ENCODE results near the gene IL1A. TPM values are rescaled to one million over a fixed set of nuclear protein-coding genes. Genes with fewer than 3 reads are reported as not detected.

IL1A gene
- total RNA-seq, 1 experiment from 2014 or later, result not detected

DNA sequence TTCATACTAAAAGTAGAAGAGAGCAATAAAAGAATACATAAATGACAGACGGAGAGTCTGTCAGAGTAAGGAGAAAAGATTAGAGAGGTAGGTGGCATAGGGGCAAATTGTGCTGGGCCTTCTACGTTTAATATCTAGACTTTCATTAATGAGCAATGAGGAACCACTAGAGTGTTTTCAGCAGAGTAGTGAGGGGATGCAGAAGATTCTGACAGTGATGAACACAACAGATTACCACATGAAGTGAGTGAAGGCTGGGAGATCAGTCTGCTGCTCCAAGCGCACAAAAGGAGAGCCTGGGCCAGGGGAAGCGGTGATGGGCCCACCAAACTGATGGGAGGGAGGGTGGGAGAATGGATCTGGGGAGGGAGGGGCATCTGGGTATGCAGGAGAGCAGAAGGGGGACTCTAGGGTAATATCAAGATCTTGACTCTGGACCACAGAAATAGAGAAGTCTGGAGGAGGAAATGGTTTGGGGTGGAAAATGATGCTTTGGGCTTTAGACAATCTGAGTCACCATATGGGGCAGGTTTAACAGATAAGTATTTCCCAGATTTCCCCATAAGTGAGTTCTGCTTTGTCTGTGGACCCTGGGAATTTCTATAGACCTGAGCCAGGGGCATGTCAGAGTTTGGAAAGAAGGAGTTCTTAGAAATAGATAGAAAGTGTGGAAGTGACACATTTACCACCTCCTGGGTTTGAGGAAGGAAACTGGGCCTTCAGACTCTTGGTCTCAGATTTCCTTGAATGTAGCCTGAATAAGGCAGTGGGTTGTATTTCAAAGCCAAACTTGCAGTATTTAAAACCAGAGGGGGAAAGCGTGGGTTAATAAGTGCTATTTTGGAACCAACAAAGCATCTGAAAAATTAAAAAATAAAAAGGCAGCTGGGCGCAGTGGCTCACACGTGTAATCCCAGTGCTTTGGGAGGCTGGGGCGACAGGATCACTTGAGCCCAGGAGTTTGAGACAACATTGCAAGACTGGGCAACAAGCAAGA lies 15.0 kb upstream of the IL1A start:
- no peak for DNase-seq (ENCODE audit: low read depth, low spot score)
- in situ Hi-C loops (cut with HindIII; ENCODE audit: low pct_unique_long_range_greater_than_20kb, low sequenced_read_pairs), result no loop called here

DNA sequence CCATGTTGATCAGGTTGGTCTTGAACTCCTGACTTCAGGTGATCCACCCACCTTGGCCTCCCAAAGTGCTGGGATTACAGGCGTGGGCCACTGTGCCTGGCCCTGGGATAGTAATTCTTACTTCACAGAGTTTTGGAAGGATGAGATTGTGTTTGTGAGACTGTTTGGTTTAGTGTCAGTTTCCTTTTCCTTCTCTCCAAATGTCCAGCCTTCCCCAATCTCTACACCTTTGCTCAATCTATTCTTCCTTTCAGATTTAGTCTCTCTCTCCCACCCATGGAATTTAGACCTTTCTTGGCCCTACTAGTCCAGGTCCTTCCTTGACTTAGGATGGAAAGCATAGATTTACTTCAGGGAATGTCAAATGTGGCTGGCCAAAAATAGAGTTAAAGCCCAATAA lies 12.2 kb upstream of the IL1A start:
- DNase-seq (ENCODE audit: low read depth, low spot score), result no peak
- in situ Hi-C loops (cut with HindIII; ENCODE audit: low pct_unique_long_range_greater_than_20kb, low sequenced_read_pairs), result no loop called here

DNA sequence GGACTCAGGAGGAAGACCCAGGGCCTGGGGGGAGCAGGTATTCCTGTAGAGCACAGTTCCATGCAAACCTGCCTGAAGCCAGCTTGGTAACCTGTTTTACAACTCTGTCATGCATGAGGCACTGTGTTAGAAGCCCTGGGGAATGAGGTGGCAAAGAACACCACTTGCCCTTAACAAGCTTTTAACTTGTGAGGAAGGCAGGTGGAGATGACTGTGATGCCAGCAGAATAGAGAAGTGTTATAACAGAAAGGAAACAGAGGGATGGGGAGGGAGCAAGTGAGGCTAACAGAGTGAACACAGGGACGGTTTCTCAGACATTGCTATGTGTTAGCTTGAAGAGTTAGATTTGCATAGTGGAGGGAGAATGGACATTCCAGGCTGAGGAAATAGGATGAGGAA lies 11.5 kb upstream of the IL1A start:
- in situ Hi-C loops (cut with HindIII; ENCODE audit: low pct_unique_long_range_greater_than_20kb, low sequenced_read_pairs), result no loop called here
- DNase-seq (ENCODE audit: low read depth, low spot score), result no peak

DNA sequence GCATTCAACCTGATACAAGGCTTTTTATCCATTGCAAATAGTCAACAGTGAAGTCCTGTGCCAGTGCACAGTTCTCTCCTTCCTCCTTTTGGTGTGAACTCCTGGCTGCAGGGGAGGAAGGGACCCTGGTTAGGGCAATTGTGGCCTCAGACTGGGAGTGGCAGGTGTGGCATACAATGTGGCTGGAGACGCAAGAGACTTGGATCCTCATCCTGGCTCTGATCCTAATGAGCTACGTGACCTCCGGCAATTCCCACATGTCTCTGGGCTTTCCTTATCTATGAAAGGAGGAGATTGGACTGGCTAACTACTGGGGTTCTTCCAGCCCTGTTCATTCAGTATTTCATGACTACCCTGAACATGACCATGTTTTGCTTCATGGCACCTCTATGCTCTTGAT lies 10.5 kb upstream of the IL1A start:
- in situ Hi-C loops (cut with HindIII; ENCODE audit: low pct_unique_long_range_greater_than_20kb, low sequenced_read_pairs), result no loop called here

DNA sequence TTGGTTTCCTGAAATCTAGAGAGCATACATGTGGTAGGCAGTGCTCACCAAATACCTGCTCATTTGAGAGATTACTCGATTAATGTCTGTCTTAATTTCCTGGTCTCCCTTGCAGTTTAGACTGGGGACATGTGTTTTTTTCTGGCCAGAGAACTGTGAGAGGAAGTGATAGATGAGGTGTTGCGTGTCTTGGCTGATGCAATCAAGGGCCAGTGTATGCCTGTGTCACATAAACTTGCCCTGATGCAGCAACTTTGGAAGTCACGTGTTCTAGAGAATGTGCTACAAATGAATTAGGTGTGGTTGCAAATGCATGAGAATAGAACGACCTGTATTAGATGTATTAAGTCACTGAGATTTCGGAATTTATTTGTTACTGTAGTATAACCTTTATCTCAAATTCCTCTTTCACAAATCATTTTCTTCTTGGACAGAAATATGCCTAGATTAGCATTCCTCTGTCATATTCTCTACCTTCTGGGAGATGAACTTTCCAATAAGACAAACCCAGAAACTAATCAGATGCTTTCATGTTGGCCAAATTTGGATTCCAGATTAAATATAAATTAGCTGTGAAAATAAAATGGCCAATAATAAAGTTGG lies 9.9 kb upstream of the IL1A start:
- DNase-seq (ENCODE audit: low read depth, low spot score), result peak; percentile 26
- in situ Hi-C loops (cut with HindIII; ENCODE audit: low pct_unique_long_range_greater_than_20kb, low sequenced_read_pairs), result no loop called here

More for the DNA sequence above, 10.5 kb upstream of the IL1A start:
- DNase-seq (ENCODE audit: low read depth, low spot score), result no peak

DNA sequence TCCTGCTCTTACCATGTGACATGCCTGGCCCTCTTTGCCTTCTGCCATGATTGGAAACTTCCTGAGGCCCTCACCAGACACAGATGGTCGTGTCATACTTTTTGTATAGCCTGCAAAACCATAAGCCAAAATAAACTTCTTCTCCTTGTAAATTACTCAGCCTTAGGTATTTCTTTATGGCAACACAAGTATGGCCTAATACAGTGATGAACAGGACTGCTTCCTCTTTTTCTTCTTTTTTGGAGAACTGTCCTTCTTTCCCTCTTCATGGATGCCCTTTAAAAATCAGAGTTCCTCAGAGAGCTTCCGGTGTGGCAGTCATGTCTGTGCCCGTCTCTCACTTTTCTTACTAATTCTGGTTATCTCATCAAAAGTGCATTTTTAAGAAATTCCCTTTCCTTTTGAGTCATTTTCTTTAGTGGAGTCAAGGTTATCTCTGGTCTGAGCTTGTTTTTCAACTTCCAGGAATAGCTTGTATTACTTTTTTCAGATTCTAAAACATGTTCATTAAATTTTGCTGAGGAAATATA lies 9.2 kb upstream of the IL1A start:
- in situ Hi-C loops (cut with HindIII; ENCODE audit: low pct_unique_long_range_greater_than_20kb, low sequenced_read_pairs), result no loop called here
- no peak for DNase-seq (ENCODE audit: low read depth, low spot score)

DNA sequence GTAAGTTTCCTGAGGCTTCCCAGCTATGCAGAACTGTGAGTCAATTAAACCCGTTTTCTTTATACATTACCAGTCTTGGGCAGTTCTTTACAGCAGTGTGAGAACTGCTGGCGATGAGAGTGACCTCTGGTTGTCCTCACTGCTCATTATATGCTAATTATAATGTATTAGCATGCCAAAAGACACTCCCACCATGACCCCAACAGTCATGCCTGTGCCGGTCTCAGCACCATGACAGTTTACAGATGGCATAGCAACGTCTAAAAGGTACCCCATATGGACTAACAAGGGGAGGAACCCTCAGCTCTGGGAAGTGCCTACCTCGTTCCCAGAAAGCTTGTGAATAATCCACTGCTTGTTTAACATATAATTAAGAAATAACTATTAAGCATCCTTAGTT lies 8.1 kb upstream of the IL1A start:
- in situ Hi-C loops (cut with HindIII; ENCODE audit: low pct_unique_long_range_greater_than_20kb, low sequenced_read_pairs), result no loop called here
- DNase-seq (ENCODE audit: low read depth, low spot score), result no peak

DNA sequence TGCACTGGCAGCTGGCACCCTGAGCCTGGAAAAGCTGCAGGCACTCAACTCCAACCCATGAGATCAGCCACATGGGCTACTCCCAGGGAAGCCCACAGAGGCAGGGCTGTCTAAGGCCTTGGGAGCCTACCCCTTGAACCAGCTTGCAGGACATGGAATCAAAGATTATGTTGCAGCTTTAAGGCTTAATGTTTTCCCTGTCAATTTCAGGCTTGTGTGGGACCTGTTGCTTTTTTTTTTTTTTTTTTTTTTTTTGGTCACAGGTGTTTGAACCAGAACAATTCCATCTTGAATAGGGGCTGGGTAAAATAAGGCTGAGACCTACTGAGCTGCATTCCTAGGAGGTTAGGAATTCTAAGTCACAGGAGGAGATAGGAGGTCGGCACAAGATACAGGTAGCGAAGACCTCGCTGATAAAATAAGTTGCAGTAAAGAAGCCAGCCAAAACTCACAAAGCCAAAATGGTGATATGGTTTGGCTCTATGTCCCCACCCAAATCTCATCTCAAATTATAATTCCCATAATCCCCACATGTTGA lies 7.5 kb upstream of the IL1A start:
- DNase-seq (ENCODE audit: low read depth, low spot score), result no peak
- in situ Hi-C loops (cut with HindIII; ENCODE audit: low pct_unique_long_range_greater_than_20kb, low sequenced_read_pairs), result no loop called here

DNA sequence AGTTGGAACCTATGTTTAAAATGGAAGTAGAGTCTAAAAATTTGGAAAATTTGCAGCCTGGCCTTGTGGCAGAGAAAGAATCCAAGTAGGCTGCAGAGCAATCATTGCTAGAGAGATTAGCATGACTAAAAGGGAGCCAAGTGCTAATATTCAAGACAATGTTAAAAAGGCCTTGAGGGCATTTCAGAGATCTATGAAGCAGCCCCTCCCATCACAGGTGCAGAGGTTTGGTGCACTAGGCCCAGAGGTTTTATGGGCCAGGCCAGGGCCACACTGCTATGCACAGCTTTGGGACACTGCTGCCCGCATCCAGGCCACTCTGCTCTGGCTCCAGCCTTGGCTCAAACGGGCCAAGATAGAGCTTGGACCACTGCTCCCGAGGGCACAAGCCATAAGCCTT lies 6.7 kb upstream of the IL1A start:
- in situ Hi-C loops (cut with HindIII; ENCODE audit: low pct_unique_long_range_greater_than_20kb, low sequenced_read_pairs), result no loop called here
- DNase-seq (ENCODE audit: low read depth, low spot score), result no peak

DNA sequence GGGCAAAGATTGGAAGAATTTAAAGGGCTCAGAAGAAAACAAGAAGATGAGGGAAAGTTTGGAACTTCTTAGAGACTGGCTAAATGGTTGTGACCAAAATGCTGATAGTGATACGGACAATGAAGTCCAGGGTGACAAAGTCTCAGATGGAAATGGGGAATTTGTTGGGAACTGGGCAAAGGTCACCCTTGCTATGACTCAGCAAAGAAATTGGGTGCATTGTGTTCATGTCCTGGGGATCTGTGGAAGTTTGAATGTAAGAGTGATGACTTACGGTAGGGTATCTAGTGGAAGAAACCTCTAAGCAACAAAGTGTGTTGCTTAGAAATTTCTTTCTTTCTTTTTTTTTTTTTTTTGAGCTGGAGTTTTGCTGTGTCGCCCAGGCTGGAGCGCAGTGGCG lies 6.0 kb upstream of the IL1A start:
- in situ Hi-C loops (cut with HindIII; ENCODE audit: low pct_unique_long_range_greater_than_20kb, low sequenced_read_pairs), result no loop called here
- DNase-seq (ENCODE audit: low read depth, low spot score), result no peak

DNA sequence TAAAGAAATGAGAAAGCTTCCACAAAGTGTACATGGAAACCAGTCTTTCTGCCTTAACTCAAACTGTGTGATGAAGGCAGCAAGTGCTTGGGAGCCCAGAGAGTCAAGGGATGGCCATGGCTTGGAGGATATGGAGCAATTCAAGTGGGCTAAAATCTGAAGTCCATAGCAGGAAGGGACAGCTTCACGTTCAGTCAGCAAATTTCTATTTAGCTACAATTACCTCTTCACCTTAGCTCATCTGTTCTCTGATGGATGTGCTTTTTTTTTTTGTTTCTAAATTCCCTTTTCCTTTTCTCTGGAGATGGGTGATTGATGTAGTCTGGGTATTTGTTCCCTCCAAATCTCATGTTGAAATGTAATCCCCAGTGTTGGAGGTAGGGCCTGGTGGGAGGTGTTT lies 4.9 kb upstream of the IL1A start:
- in situ Hi-C loops (cut with HindIII; ENCODE audit: low pct_unique_long_range_greater_than_20kb, low sequenced_read_pairs), result no loop called here
- no peak for DNase-seq (ENCODE audit: low read depth, low spot score)

DNA sequence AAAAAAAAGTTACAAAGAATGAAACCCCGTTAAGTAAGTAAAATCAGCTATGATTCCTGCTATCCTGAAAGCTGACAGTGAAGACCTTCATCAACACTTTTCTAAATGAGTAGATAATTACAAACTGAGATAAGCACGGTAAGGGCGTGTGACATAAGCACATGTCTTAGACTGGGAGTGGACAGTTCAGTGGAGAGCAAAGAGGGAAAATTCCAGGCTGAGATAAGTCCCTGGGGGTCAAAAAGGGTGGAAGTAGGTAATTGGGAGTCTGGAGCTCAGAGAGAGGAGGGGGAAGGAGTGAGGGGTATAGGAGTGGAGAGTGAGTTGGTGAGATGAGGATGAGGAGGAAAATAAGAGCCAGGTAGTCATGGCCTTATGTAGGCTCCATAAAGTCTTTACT lies 4.4 kb upstream of the IL1A start:
- in situ Hi-C loops (cut with HindIII; ENCODE audit: low pct_unique_long_range_greater_than_20kb, low sequenced_read_pairs), result no loop called here
- no peak for DNase-seq (ENCODE audit: low read depth, low spot score)

DNA sequence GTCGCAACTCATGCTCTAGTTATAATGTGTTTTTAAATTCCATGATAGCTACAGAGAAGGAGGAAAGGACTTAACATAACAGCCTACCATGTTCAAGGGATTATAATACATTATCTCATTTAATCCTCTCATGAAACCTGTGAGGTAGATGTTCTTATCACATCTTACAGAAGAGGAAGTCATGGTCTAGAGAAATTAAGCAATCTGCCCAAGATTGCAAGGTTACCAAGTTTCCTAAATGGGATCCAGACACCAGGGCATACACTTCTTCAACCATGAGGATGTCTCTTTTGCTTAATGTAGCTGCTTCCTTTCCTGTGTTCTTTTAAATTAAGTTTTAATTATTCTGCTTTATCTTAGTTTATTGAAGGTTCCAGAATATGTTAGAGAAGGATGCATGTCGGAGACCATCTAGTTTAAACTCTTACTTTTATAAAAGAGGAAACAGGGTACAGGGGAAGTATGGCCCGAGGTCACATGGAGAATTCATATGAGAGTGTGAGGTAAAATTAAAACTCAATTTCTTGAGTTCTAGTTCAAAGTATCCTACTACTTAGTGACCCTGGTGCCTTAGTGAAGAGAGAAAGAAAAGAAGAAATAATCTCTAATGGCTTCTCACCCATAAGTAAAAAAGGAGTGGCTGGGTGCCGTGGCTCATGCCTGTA lies 3.6 kb upstream of the IL1A start:
- in situ Hi-C loops (cut with HindIII; ENCODE audit: low pct_unique_long_range_greater_than_20kb, low sequenced_read_pairs), result no loop called here
- no peak for DNase-seq (ENCODE audit: low read depth, low spot score)

DNA sequence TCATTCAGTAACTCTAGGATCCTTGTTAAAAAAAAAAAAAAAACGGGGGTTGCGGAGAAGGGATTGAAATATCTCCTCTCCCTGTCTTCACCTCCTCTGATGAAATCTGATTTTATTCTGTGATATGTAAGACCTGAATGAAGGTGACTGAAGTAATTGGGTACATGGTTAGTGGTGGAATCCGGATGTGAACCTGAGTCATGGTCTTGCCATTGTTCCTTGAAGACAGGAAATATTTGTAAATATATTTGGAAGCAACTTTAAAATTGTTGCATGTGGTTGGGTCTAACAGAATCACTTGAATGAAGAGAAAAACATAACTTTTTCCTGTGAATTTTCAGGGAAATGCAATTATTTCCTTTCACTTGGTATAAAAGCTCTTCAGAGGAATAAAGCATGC lies 3.0 kb upstream of the IL1A start:
- no peak for DNase-seq (ENCODE audit: low read depth, low spot score)
- in situ Hi-C loops (cut with HindIII; ENCODE audit: low pct_unique_long_range_greater_than_20kb, low sequenced_read_pairs), result no loop called here

DNA sequence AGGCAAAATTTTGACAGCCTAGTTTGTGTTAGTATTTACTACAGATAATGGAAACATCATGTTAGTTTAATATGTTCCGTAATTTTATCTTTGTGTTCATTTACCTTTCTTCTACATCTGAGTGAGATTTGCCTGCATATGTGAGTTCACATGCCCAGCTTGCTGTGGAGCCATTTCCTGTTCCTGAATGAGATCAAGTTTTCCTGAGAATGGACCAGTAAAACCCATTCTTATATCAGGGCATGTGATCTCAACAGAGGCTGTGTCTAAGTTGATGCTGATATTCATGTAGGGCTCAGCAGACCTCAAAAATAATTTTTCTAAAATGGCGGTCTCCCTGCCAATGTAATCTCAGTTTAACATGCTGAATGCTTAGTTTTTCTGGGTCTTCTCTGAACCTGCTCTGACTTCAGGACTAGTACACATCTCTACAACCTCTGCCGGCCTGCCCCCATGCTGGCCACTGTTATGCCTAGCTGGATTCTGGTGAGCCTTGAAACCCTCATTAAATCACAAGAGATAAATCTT lies 1.0 kb downstream of the IL1A start:
- in situ Hi-C loops (cut with HindIII; ENCODE audit: low pct_unique_long_range_greater_than_20kb, low sequenced_read_pairs), result no loop called here
- DNase-seq (ENCODE audit: low read depth, low spot score), result no peak

DNA sequence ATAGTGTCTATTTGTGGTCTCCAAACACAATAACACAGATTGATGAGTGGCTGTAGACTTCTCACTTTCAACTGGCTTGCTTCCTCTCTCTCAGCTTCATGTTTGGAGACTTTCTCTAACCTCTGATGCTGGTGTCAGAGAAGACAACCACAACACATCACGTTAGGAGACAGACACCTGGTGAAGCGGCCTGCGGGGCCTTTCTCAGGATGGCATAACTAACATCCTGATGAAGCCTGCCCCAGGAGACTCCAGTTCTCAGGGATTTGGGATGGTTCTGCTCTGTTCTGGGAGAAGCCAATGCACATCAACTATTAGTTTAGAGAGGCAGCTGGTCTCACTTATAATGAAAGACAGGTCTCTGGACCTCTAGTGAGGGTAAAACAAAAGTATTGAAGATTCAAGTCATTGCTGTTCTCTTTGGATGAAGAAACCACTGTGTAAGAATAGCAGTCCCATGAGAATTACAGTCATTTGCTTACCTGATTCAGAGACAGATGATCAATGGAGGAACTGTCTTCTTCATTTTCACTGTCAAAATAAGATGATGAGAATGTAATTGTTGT lies 2.0 kb downstream of the IL1A start:
- in situ Hi-C loops (cut with HindIII; ENCODE audit: low pct_unique_long_range_greater_than_20kb, low sequenced_read_pairs), result no loop called here

DNA sequence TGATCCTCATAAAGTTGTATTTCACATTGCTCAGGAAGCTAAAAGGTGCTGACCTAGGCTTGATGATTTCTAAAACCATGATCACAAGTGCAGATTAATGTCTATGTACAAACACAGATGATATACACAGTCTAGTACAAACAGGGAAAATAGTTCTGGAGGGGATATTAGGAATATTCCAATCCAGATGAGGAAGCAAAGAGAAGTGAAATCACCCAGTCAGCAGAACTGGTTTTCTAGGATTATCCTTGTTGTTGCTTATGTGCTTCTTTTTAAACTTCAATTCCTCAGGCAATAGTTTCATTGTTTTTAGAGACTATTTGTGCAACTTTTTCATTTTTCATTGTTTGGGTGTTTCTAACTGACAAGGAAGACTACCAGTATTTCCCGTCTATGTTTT lies 4.7 kb downstream of the IL1A start:
- in situ Hi-C loops (cut with HindIII; ENCODE audit: low pct_unique_long_range_greater_than_20kb, low sequenced_read_pairs), result no loop called here
- no peak for DNase-seq (ENCODE audit: low read depth, low spot score)

More for the DNA sequence above, 2.0 kb downstream of the IL1A start:
- no peak for DNase-seq (ENCODE audit: low read depth, low spot score)

DNA sequence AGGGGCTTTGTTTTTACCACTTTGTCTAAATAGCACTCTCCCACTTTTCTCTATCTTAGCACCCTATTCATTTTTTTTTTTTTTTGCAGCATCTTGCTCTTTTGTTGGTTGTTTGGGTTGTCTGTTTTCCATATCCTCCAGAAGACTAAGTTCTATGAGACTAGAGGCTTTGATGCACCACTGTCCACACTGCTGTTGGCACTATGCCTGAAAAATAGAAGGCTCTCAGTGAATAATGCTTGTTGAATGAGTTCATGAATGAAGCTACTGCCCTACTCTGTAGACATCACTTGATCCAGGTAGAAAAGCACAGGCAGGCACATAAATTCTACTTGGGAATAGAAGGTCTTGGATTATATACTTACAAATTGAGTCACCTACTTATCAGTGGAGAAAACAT lies 7.3 kb downstream of the IL1A start:
- in situ Hi-C loops (cut with HindIII; ENCODE audit: low pct_unique_long_range_greater_than_20kb, low sequenced_read_pairs), result no loop called here
- DNase-seq (ENCODE audit: low read depth, low spot score), result no peak
